HTERT RPE-1 (cell line): ENCODE measurements around the gene TUBA8.
"Not testable (repeated sequence)": the region's sequence is repeated elsewhere in the genome, so short reads cannot be mapped to it uniquely, and the experiment has no call there.

ENCODE experiments used
- in situ Hi-C: fragments of 300-500 bp; cut with MboI; formaldehyde crosslinking; loops from 4 replicates; pipeline ENCODE4 v1.14.3; 2020; ENCODE audit warnings: low sequenced_read_pairs

The TUBA8 gene

GRCh38 chr22:18123476-18124025, 12.9 kb downstream of the TUBA8 start:
- in situ Hi-C loops: not testable (repeated sequence)

- in situ Hi-C loops: no loop called here
Measured at GRCh38 chr22:18126606-18127005, 16.0 kb downstream of the TUBA8 start.

GRCh38 chr22:18130018-18130417, 19.4 kb downstream of the TUBA8 start:
- in situ Hi-C loops: no loop called here

- in situ Hi-C loops: no loop called here
Measured at GRCh38 chr22:18130699-18131429, 20.3 kb downstream of the TUBA8 start.

GRCh38 chr22:18133452-18133851, 22.8 kb downstream of the TUBA8 start:
- in situ Hi-C loops: no loop called here

- in situ Hi-C loops: no loop called here
Measured at GRCh38 chr22:18136563-18137320, 26.1 kb downstream of the TUBA8 start.

GRCh38 chr22:18141004-18141403, 30.4 kb downstream of the TUBA8 start:
- in situ Hi-C loops: not testable (repeated sequence)

GRCh38 chr22:18144105-18144504, 33.5 kb downstream of the TUBA8 start:
- in situ Hi-C loops: no loop called here

GRCh38 chr22:18145676-18146388, 35.2 kb downstream of the TUBA8 start:
- in situ Hi-C loops: no loop called here

- in situ Hi-C loops: no loop called here
Measured at GRCh38 chr22:18146389-18146753, 35.8 kb downstream of the TUBA8 start.

GRCh38 chr22:18147791-18148190, 37.2 kb downstream of the TUBA8 start:
- in situ Hi-C loops: no loop called here

GRCh38 chr22:18148293-18148965, 37.8 kb downstream of the TUBA8 start:
- in situ Hi-C loops: no loop called here

GRCh38 chr22:18152519-18152918, 41.9 kb downstream of the TUBA8 start:
- in situ Hi-C loops: no loop called here

- in situ Hi-C loops: no loop called here
Measured at GRCh38 chr22:18154821-18155390, 44.3 kb downstream of the TUBA8 start.

- in situ Hi-C loops: not testable (repeated sequence)
Measured at GRCh38 chr22:18155546-18155945, 44.9 kb downstream of the TUBA8 start.

- in situ Hi-C loops: no loop called here
Measured at GRCh38 chr22:18156878-18157713, 46.5 kb downstream of the TUBA8 start.

- in situ Hi-C loops: no loop called here
Measured at GRCh38 chr22:18157714-18158028, 47.1 kb downstream of the TUBA8 start.

- in situ Hi-C loops: not testable (repeated sequence)
Measured at GRCh38 chr22:18160641-18161040, 50.0 kb downstream of the TUBA8 start.

- in situ Hi-C loops: not testable (repeated sequence)
Measured at GRCh38 chr22:18163843-18164242, 53.2 kb downstream of the TUBA8 start.

GRCh38 chr22:18164584-18164983, 54.0 kb downstream of the TUBA8 start:
- in situ Hi-C loops: not testable (repeated sequence)
